Measurements from ENCODE around the gene RALGDS. TPM values are rescaled to one million over a fixed set of nuclear protein-coding genes. Genes with fewer than 3 reads are reported as not detected.

Gene RALGDS
- total and polyA plus RNA-seq, 9 of the 15 experiments (the other 6 are each of a cell fraction or from before 2014, with no cell fraction given), result 0.75 to 43.3 (median 27.1) TPM

DNA sequence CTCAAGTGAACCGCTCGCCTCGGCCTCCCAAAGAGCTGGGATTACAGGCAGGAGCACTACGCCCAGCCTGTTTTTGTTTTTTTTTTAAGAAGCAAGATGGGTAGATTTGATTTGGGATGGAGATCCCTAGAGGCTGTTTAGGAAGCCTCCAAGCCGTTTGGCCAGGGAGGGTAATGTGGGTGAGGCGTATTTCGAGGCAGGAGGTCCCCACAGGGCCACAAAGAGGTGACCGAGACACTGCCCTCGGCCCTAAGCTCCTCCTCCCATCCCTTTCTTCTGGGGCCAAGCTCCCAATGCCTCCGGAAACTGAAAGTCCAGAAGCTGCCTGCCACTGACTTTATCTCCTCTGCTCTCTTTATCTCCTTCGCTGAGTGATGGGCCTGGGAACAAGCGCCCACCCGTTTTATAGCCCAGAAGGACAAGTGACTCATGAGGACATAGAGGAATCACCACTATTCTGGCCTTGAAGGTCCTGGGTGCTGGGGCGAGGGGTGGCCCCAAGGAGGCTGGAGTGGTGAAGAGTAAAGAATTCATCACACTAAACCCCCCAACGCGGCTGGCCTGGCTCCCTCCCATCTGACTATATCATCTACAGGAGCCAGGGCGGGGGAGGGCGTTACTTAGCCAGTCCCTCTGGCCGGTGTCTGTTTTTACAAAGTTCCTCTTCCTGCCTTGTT lies 2.0 kb upstream of the RALGDS start (continued):
- TF ChIP-seq, protein P1, sequence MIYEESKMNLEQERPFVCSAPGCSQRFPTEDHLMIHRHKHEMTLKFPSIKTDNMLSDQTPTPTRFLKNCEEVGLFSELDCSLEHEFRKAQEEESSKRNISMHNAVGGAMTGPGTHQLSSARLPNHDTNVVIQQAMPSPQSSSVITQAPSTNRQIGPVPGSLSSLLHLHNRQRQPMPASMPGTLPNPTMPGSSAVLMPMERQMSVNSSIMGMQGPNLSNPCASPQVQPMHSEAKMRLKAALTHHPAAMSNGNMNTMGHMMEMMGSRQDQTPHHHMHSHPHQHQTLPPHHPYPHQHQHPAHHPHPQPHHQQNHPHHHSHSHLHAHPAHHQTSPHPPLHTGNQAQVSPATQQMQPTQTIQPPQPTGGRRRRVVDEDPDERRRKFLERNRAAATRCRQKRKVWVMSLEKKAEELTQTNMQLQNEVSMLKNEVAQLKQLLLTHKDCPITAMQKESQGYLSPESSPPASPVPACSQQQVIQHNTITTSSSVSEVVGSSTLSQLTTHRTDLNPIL (CRISPR knock-in tag; IDR thresholded peaks at IDR 0.05), result no peak
- no peak for TF ChIP-seq PTBP1 (IDR thresholded peaks at IDR 0.05; ENCODE audit: low read depth, low read length)
- TF ChIP-seq MTA3 (IDR thresholded peaks at IDR 0.05; ENCODE audit: borderline replicate concordance), result peak; percentile 97
- no peak for TF ChIP-seq IRF2 (CRISPR knock-in tag; IDR thresholded peaks at IDR 0.05)
- TF ChIP-seq RUNX1 (IDR thresholded peaks at IDR 0.05; ENCODE audit: low read depth), result no peak
- TF ChIP-seq ESRRA (IDR thresholded peaks at IDR 0.05; ENCODE audit: borderline replicate concordance, low read depth), result peak; percentile 81
- no peak for TF ChIP-seq MAFG (tag; conservative IDR thresholded peaks at IDR 0.05)
- no peak for TF ChIP-seq ID3 (CRISPR knock-in tag; IDR thresholded peaks at IDR 0.05)
- no peak for TF ChIP-seq ID3 (tag; IDR thresholded peaks at IDR 0.05)
- no peak; the same call in none of the 2 replicates for TF ChIP-seq ZNF592 (IDR thresholded peaks at IDR 0.05)
- TF ChIP-seq MED1 (CRISPR knock-in tag; IDR thresholded peaks at IDR 0.05; ENCODE audit: borderline replicate concordance), result no peak
- 0 out of 4 replicates have a peak, but pooled peaks have one; percentile 9 to 17 for TF ChIP-seq TRIM24 (IDR thresholded peaks at IDR 0.05)
- TF ChIP-seq ILF3 (IDR thresholded peaks at IDR 0.05; ENCODE audit: borderline replicate concordance), result no peak
- TF ChIP-seq KLF13 (tag; IDR thresholded peaks at IDR 0.05; ENCODE audit: borderline replicate concordance, low read depth), result 0 out of 2 replicates have a peak, but pooled peaks have one; percentile 8
- TF ChIP-seq RBM39 (optimal IDR thresholded peaks at IDR 0.05; ENCODE audit: low read depth, low read length), result no peak
- no peak for TF ChIP-seq SRSF7 (optimal IDR thresholded peaks at IDR 0.05; ENCODE audit: low read depth, low read length)
- peak; percentile 34; the same call in 1 of the 2 replicates for TF ChIP-seq MYC (IDR thresholded peaks at IDR 0.05; ENCODE audit: low read depth, low read length)
- TF ChIP-seq MYC (CRISPR knock-in tag; IDR thresholded peaks at IDR 0.05; ENCODE audit: borderline replicate concordance, low read depth), result no peak
- TF ChIP-seq KDM4B (IDR thresholded peaks at IDR 0.05; ENCODE audit: borderline replicate concordance in 2 of 2, low read depth in 1 of 2), result no peak
- no peak for TF ChIP-seq PPARD (CRISPR knock-in tag; IDR thresholded peaks at IDR 0.05)
- TF ChIP-seq SP1 (CRISPR knock-in tag; IDR thresholded peaks at IDR 0.05), result peak; percentile 62; the same call in 1 of the 2 replicates
- TF ChIP-seq, protein P2, sequence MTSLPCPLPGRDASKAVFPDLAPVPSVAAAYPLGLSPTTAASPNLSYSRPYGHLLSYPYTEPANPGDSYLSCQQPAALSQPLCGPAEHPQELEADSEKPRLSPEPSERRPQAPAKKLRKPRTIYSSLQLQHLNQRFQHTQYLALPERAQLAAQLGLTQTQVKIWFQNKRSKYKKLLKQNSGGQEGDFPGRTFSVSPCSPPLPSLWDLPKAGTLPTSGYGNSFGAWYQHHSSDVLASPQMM (CRISPR knock-in tag; IDR thresholded peaks at IDR 0.05), result no peak
- no peak for TF ChIP-seq SAFB2 (IDR thresholded peaks at IDR 0.05; ENCODE audit: borderline replicate concordance, low read depth, low read length, severe bottlenecking)
